Mammary epithelial cell (primary cell): Measurements from ENCODE around the gene ZMIZ1.

Experiments used
- EZH2 ChIP-seq: IDR thresholded peaks from 2 replicates; pipeline ENCODE4 v1.6.1; 2012; ENCODE audit warnings: low read length, inconsistent platforms, borderline replicate concordance
- TF ChIP-seq, protein P1 (sequence below), 2 donors: IDR thresholded peaks in 1 of 2; conservative IDR thresholded peaks in 1 of 2; 2 replicates each; pipeline ENCODE4 v1.5.1; 2011 to 2012; ENCODE audit warnings: inconsistent platforms in 2 of 2, low read length in 2 of 2, mild to moderate bottlenecking in 2 of 2, control low read depth in 1 of 2, low read depth in 1 of 2; ENCODE audit not compliant: insufficient read depth in 1 of 2; ENCODE audit errors: extremely low read depth in 1 of 2

DNA sequence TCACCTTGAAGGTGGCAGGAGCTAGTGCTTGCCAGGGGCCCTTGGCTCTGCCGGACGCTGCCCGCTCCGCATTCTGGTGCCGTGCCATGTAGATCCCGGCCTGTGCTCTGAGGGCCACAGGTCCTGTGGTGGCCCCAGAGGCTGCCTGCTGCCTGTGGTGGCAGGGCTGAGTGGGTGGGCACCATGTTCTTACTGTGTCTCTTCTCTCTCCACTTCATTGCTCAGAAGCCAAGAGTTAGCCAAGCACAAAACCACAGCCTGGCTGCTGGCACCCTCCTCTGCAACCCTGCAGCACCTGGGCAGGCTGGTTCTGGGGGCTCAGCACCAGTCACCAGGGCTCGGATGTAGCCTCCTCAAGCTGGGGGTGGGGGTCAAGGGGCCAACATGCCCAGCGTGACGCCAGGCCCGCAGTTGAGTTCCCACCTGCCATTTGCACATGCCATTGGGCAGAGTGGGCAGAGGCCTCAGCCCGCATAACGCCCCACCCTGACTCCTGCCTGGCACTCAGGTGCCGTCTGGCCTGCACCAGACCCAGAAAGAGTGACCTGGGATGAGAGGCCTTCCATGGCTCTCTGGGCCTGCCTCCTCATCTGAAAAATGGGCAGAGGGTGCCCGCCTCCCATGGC, 16.3 kb downstream of the ZMIZ1 start:
- no peak for TF ChIP-seq EZH2
- TF ChIP-seq, protein P1, sequence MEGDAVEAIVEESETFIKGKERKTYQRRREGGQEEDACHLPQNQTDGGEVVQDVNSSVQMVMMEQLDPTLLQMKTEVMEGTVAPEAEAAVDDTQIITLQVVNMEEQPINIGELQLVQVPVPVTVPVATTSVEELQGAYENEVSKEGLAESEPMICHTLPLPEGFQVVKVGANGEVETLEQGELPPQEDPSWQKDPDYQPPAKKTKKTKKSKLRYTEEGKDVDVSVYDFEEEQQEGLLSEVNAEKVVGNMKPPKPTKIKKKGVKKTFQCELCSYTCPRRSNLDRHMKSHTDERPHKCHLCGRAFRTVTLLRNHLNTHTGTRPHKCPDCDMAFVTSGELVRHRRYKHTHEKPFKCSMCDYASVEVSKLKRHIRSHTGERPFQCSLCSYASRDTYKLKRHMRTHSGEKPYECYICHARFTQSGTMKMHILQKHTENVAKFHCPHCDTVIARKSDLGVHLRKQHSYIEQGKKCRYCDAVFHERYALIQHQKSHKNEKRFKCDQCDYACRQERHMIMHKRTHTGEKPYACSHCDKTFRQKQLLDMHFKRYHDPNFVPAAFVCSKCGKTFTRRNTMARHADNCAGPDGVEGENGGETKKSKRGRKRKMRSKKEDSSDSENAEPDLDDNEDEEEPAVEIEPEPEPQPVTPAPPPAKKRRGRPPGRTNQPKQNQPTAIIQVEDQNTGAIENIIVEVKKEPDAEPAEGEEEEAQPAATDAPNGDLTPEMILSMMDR (conservative IDR thresholded peaks at IDR 0.05 in 1 of 2, IDR thresholded peaks at IDR 0.05 in 1 of 2; ENCODE audit: extremely low read depth in 1 of 2, insufficient read depth in 1 of 2, low read depth in 1 of 2, low read length in 2 of 2), result no peak
